HG03159 (cell line): ENCODE measurements around the gene TSPYL1.
"Not testable (repeated sequence)": the region's sequence is repeated elsewhere in the genome, so short reads cannot be mapped to it uniquely, and the experiment has no call there.

Experiments
- ATAC-seq: cut with Tn5 transposase; IDR thresholded peaks from one replicate; pipeline ENCODE4 v1.9.1; 2021; ENCODE audit warnings: mild to moderate bottlenecking, moderate library complexity; ENCODE audit not compliant: unreplicated experiment

TSPYL1 gene

DNA sequence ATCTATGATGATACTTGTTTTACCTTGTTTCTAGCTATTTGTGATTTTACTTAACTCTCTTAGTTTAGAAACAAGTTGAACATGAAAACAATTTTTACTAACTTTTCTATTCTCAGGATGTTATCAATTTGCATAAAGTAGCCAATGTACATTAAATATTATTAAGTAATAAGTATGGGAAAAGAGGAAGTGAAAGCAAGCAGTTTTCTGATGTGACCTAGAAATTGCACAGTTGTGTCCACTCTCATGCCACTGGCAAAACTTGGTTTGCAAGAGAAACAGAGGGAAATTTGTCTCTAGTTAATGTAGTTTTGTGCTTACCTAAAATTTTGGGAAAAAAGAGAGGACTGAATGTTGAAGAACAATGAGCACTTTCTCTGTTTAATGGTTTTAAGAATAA, 19.2 kb upstream of the TSPYL1 start:
- ATAC-seq: peak; percentile 57

DNA sequence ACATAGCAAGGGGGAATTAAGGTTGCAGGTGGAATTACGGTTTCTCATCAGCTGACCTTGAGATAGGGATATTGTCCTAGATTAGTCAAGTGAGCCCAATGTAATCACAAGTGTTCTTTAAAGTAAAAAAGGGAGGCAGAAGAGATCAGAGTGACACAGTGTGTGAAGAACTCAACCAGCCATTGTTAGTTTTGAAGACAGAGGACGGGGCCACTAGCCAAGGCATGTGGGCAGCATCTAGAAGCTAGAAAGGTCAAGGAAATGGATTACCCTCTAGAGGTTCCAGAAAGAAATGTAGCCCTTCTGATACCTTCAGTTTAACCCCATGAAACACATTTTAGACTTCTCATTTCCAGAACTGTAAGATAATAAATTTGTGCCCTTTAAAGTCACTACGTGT, 18.5 kb upstream of the TSPYL1 start:
- no peak for ATAC-seq

DNA sequence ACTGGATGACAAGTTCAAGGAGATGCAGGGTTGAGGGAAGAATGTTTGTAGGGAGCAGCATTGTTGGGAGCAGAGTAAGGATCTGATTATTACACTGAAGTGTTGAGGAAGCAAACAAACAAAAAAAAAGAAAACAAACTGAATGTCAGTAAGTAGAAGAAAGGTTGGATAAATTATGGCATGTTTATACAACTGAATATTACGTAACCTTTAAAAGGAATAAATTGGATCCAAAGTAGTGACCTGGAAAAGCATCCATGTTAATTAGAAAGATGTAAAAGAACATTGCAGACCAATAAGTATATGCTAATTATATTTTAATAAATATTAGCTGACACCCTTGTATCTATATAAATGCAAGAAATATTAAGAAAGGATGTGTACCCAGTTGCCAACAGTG, 12.8 kb upstream of the TSPYL1 start:
- ATAC-seq: no peak

DNA sequence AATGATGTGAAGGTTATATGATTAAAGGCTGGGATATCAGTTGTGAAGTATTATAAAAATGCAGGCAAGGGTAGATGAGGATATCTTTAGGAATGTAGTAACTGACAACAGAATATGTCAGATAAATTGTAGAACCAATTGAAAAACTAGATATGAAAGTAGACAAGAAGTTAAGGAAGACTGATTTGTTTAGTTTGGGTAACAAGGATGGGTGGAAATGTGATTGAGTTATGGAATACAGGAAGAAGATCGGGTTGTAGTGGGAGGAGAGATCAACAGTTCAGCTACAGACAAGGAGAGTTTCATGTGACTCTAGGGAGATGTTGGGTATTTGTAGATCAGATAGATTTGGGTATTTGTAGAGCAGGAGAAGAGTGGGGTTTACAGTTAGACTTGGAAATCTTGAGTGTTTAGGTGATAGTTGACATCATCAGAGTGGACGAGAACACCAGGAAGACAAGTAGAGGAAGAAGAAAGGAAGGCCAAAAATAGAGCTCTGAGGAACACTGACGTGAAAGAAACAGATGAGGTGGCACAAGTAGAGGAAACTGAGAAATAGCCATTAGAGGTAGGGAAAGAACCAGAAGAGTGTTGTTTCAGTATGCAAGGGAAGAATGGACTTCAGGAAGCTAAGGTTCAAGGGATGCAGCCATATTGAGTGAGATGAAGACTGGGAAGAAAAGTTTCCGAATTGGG, 12.1 kb upstream of the TSPYL1 start:
- no peak for ATAC-seq

DNA sequence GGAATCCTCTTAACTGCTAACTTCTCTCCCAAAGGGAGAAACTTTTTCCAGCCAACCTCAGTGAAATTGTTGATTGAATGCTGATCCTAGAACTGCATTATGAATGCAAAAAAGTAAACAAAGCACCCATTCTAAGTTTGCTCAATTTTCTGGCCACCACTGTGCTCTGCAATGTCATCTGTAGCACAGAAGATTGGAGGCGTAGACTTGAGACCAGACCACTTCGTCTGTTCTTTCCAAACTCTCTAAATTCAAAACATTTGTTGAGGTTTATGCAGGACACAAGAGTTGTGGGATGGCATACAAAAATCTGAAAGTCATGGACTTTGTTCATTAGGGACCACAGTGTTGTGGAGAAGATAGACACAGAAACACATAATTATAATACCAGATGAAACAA, 11.1 kb upstream of the TSPYL1 start:
- no peak for ATAC-seq

DNA sequence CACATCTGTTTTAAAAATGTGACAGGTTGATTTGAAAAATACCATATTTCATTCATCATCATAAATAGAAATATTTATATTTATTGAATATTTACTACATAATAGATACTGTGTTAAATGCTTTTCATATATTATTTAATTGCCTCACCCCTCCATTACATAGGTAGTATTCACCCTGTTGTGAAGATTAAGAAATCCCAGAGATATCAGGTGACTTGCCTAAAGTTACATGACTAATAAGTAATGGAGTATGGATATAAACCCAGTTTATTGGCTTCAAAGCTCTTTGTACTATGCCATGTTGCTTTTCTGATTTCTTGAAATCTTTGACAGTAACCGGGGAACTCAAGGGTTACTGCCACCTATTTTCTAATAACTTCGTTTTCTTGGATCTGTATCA, 10.1 kb upstream of the TSPYL1 start:
- no peak for ATAC-seq

DNA sequence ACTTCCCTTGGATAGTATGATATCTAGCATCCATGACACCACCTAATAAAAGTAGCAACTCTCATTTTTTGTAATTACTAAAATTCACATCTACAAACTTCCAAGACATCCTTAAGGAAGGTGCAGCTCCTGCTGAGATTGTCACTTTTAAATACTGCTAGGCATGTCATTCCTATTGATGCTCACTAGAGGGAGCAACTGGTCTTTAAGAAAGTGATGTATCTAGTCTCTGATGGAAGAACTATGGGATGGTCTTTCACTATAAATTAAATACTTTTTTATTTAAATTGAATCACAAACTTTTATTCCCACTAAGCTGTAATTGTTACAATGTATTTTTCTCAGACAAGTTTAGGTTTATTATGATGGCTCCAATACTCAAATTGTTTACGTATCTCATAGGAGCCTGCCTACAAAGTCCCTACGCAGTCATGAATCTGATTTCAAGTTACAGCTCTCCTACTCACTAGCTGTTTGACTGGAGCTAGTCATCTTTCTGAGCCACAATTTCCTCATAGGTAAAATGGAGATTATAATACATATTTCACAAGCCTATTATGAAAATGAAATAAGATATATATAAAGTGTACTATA, 8.1 kb upstream of the TSPYL1 start:
- no peak for ATAC-seq

DNA sequence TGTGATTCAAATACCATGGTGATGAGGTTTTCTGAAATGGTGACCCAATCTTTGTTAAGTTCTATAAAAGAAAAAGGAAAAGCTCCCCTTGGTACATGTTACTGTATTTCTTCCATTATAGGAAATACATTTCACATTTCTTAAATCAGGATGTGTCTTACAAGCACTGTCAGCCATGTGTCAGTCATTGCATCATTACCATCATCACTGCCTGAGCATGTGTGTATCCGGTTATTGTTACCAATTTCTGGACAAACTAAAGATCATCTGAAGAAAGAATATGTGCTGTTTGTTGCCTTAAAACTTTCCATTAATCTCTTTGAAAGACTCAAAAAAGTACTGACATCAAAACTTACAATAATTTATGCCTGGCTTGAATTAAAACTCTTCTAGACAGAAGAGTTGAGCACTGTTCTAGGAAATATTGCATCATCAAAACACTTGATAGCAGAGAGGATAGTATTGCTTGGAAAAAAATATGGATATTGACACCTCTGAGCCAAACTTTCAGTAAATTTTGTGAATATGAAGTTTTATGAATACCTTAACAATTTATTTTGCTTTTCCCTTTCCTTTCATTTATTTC, 7.1 kb upstream of the TSPYL1 start:
- ATAC-seq: no peak

DNA sequence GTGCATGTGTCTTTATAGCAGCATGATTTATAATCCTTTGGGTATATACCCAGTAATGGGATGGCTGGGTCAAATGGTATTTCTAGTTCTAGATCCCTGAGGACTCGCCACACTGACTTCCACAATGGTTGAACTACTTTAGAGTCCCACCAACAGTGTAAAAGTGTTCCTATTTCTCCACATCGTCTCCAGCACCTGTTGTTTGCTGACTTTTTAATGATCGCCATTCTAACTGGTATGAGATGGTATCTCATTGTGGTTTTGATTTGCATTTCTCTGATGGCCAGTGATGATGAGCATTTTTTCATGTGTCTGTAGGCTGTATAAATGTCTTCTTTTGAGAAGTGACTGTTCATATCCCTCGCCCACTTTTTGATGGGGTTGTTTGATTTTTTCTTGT, 5.3 kb upstream of the TSPYL1 start:
- not testable (repeated sequence) for ATAC-seq

DNA sequence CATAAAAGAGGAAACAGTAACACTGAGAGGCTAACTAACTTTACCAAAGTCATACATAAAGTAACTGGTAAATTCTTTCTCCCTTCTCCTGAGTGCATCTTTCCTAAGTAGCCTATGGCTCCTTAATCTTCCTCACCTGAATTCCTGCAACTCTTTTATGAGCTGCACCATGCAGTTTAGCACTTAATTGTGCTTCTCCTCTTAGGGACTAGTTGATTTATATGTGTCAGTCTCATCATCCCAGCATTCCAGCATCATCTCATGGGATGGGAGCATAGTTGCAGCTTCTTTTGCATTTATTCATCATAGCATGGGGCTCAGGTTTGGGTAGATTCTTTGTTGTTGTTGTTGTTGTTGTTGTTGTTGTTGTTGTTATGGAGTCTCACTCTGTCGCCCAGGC, 3.5 kb upstream of the TSPYL1 start:
- no peak for ATAC-seq

DNA sequence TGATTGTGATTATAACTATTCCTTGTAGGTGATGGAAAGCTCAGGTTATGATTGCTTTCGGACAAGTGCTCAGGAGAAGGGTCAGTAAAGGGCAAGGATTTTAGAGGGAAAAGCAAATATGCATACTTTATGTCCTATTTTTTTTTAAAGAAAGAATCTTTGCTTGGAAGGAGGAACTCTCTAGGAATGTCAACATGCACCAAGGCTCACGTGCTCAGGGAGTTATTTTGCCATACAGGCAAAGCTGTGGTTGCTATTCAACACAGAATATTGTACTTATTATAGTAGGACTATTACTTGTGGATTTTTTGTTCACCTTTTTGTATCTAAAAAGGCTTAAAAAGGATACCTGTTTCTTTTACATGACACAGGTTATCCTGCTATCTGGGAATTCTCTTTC, 3.0 kb upstream of the TSPYL1 start:
- ATAC-seq: no peak

DNA sequence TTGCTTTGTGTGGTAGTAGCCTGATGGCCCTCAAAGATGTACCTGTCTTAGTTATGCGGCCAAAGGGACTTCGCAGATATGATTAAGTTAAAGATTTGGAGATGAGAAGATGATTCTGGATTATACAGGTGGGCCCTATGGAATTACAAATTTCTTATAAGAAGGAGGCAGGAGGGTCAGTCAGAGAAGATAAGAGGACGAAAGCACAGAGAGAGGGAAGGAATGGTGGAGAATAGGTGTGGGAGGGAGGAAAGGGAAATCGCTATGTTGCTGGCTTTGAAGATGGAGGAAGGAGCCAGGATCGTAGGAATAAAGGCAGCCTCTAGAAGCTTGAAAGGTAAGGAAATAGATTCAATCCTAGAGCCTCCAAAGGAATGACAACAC, 1.2 kb upstream of the TSPYL1 start:
- no peak for ATAC-seq

DNA sequence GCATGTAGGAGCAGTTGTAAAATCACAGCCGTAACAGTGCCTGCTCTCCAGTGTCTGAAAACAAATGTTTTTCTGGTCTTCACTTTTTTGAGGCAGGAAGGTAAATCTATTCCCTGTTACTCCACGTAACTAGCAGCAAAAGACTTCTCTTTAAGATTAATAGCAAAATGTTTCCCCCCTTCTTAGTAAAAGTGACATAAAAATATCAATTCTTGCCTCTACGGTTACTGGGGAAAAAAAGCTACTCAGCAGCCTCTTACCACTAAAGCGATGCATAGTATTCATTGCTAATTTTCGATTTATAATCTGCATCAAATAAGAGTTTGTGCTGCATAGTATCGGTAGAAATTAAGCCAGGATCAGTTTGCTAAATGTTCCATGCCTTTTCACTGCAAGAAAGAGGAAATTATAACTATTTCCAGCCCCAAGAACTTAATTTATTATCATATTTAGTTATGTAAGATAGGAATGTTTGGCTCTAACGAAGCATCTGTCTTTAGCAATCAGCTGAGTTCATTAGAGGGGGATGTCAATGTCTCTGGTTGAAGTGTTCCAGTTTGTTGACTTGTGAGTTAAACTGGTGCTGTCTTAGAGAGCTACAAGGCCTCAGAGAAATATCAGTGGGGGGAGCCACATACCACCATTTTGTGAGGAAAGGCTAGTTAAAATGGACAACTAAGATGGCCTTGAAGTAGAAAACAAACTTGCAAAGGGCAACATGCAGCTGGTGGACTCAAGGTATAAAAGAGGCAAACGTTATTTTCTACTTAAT, 617 bp upstream of the TSPYL1 start:
- ATAC-seq: no peak

DNA sequence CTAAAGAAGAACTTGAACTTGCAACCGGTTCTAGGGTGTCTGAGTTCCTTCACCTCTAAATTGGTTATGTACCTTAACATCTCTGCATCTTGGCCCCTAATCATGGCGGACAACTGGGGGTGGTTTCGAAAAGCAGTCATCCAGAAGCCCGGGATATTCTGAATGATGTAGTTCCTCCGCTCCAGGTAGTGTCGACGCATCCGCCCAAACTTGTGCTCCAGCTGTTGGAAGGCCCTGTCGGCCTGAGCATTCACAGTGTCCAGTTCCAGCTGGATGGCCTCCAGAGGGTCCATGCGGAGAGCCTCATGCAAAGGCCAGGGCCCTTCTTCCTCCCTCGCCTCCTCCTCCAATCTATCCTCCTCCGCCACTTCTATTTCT, 887 bp downstream of the TSPYL1 start:
- ATAC-seq: no peak

DNA sequence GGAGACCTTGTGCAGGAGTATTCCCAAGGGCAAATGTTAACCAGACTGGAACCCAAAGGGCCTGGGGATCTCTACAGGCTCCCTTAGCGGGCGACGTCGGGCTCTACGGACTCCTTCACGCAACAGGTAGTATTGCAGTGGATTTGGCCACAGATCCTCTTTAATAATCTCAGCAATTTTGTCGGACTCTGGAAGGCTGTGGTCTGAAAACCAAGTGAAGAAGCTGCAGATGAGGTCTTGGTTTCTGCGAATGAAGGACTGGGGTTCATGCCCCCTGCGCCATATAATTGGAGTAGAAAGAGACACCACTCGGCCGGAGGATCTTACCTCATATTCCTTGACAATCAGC, 1.3 kb downstream of the TSPYL1 start:
- ATAC-seq: no peak

DNA sequence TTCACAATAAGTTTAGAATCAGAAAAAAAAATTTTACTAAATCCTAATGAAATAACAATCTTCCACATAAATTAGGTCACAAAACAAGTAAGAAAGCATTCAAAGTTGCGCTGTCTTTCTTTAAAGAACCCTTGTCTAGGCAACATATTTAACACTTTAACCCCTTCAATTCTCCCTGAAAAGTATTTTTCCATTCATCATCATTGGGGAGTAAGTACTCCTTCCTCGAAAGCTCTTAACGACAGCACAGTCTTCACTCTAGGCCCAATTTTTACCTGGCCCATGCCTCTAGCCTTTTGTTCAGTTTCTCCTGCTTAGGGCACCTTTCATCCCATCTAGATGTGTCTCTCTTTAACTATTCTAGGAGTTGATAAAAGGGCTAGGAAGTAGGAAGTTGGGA, 2.6 kb downstream of the TSPYL1 start:
- no peak for ATAC-seq

DNA sequence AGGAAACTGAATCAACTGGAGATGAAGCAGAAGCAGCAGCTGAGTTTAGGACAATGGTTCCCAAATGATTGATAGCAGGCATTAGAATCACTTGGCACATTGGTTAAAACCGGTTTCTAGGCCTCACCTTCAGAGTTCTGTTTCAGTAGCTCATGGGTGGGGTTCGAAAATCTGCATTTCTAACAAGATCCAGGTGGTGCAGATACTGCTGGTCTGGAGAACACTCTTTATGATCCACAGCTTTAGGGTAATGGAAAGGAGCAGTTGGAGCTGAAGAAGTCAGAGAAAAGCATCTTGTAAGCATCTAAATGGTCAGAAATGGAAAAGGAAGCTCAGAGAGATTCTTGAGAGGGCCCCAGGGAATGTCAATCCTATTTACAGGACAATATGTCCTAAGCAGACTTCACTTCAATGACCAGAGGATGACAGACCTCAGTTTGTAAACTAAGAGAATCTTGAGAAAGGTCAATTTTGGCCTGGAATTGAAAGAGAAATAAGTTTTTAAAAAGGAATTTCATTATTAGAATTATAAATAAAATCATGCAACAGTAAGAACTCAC, 8.5 kb downstream of the TSPYL1 start:
- no peak for ATAC-seq

DNA sequence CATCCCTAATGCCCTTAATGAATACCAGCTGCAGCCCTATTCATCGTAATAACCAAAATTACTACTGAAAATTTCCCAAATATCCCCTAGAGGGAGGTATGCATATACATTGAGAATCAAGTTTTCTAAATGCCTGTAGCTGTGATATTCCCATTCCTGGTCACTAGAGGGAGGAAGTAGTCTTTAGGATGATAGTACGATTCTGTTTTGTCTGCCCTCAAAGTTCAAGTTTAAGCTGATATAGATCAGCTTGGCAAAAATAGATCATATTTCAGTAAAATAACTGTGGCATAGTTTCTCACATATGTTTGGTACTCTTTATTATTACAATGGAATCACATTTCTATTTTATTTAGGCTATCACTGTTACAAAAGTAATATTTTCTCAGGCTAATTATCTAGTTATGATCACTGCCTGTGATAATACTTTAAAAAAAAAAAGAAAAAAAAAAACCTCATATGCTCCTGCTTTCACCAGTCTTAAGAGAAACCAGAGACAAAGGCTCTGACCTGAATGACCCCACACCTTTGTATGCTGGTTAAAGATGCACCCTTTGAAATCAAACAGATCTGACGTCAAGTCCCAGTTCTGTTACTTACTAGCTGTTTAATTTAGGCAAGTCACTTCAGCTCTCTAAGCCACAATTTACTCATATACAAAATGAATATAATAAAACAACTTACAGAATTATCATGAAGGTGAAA, 11.0 kb downstream of the TSPYL1 start:
- ATAC-seq: peak; percentile 83

DNA sequence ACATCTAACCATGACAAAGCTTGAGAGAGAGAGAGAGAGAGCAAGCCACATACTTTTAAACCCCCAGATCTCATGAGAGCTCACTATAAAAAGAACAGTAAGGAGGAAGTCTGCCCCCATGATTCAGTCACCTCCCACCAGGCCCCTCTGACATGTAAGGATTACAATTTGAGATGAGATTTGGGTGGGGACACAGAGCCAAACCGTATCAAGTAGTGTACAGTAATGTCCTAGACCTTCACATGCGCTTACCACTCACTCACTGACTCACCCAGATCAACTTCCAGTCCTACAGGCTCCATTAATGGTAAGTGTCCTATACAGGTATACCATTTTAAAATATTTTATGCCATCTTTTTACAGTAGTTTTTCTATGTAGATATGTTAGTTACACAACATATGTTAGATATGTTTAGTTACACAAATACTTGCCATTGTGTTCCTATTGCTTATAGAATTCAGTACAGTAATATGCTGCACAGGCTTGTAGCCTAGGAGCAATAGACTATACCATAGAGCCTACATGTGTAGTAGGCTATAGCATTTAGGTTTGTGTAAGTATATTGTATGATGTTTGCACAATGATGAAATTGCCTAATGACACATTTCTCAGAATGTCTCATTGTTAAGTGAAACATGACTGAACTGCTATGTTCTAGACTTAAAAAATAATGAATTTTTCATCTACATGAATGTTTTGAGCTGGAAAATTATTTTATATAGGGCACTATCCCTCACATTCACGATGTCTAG, 11.7 kb downstream of the TSPYL1 start:
- ATAC-seq: no peak

DNA sequence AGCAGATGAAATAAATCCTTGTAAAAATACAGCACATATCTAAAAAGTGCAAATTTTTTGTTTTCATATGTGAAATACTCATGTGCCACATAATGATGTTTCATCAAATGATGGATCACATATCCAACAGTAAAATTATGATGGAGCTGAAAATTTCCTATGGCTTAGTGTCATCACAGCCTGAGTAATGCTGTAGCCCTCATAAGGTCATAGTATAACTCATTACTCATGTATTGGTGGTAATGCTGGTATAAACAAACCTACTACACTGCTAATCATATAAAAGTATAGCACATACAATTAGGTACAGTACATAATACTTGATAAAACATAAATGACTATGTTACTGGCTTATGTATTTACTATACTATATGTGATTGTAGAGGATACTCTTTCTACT, 12.9 kb downstream of the TSPYL1 start:
- no peak for ATAC-seq
